Naive B cell (primary cell): ENCODE data around the gene MICALL1. TPM values are rescaled to one million over a fixed set of nuclear protein-coding genes. Genes with fewer than 3 reads are reported as not detected.

ENCODE experiments used
- ATAC-seq, 2 donors: fragments of 150-1000 bp; cut with Tn5 transposase; 2 replicates each; pipeline ENCODE4 v1.10.0; 2021; ENCODE audit warnings: low read depth in 2 of 2, mild to moderate bottlenecking in 2 of 2, moderate library complexity in 2 of 2
- DNase-seq: peaks from one replicate; pipeline ENCODE4 v3.0.0; 2022
- H3K27ac Mint-ChIP-seq, 6 donors: one replicate each; pipeline ENCODE4 v1.8.0; 2020 to 2022; ENCODE audit warnings: mild to moderate bottlenecking in 6 of 6, mixed read lengths in 6 of 6, moderate library complexity in 5 of 6, inconsistent platforms in 2 of 6
- H3K27me3 Mint-ChIP-seq, 3 donors: one replicate each; pipeline ENCODE4 v1.8.0; 2021 to 2022; ENCODE audit warnings: mixed read lengths in 3 of 3, mild to moderate bottlenecking in 1 of 3
- H3K36me3 Mint-ChIP-seq, 2 donors: one replicate each; pipeline ENCODE4 v1.8.0; 2020 to 2022; ENCODE audit warnings: mixed read lengths in 2 of 2, inconsistent platforms in 1 of 2, mild to moderate bottlenecking in 1 of 2
- H3K4me1 Mint-ChIP-seq, 3 donors: one replicate each; pipeline ENCODE4 v1.8.0; 2020 to 2022; ENCODE audit warnings: mixed read lengths in 3 of 3, inconsistent platforms in 1 of 3, mild to moderate bottlenecking in 1 of 3, moderate library complexity in 1 of 3
- H3K4me3 Mint-ChIP-seq, 8 donors: one replicate each; pipeline ENCODE4 v1.8.0; 2020 to 2022; ENCODE audit warnings: mild to moderate bottlenecking in 8 of 8, mixed read lengths in 8 of 8, moderate library complexity in 8 of 8, inconsistent platforms in 2 of 8
- H3K9me3 Mint-ChIP-seq, 7 donors: one replicate each; pipeline ENCODE4 v1.8.0; 2020 to 2022; ENCODE audit warnings: mixed read lengths in 7 of 7, mild to moderate bottlenecking in 5 of 7, inconsistent platforms in 2 of 7, moderate library complexity in 1 of 7
- polyA plus RNA-seq, 6 donors: library from polyadenylated mRNA; unstranded; fragments of 300-500 nt; fragmentation: Illumina TruSeq; gene quantifications; one replicate each; pipeline ENCODE4 v1.2.3, GENCODE V29; 2021; ENCODE audit warnings: low read depth in 6 of 6

Gene MICALL1
- polyA plus RNA-seq, 6 donors from 2014 or later, result 2.6 to 8.0 (median 3.1) TPM

- H3K4me1 Mint-ChIP-seq, result peaks cover 0 to 8% (median 0%) of the 10 kb centered on the region in 3 donors
- no peaks in the 10 kb centered on the region for H3K9me3 Mint-ChIP-seq
- no peak overlapping the region for H3K27ac Mint-ChIP-seq
- DNase-seq (no peak), ATAC-seq (no peak)
- H3K27me3 Mint-ChIP-seq, result no peaks in the 10 kb centered on the region
- peaks cover 0 to 7% of the 10 kb centered on the region in 2 donors for H3K36me3 Mint-ChIP-seq
- no peak overlapping the region for H3K4me3 Mint-ChIP-seq
Measured at GRCh38 chr22:37979782-37980181, 73.7 kb downstream of the MICALL1 start.

- no peak overlapping the region for H3K4me3 Mint-ChIP-seq
- no peak for ATAC-seq
- peak overlapping the region in 1 of 6 donors; percentile 70 for H3K27ac Mint-ChIP-seq
- DNase-seq, result no peak
- no peaks in the 10 kb centered on the region for H3K27me3 Mint-ChIP-seq
- H3K36me3 Mint-ChIP-seq, result no peaks in the 10 kb centered on the region
- peaks cover 0 to 6% (median 0%) of the 10 kb centered on the region in 3 donors for H3K4me1 Mint-ChIP-seq
- no peaks in the 10 kb centered on the region for H3K9me3 Mint-ChIP-seq
Measured at GRCh38 chr22:37981282-37982011, 75.3 kb downstream of the MICALL1 start.

DNA sequence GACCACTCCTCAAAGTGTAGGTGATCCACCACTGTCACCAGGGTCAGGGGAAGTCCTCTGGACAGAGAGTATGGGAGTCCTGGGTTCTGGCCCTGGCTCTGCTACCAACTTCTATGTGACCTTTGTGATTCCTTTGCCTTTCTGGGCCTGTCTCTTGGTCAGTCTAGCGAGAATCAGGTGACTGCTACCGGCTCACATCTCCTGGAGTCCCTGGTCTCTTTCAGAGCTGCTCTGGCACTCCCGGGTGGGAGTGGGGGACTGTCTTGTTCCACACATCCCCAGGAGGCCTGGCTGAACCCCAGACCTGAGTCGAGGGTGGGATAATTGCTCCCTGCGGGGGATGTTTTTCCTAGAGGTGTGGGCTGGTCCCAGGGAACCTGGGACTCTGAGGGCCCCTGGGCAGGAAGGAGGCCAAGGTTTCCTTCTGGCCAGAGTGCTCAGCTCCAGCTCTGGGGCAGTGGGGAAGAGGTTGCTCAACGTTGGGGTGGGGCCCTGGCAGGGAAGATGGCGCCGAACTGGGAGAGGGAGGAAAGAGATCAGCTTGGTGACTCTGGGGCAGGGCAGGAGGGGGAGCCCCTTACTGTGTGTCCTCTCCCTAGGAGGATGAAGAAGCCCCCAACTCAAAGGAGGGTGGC, 76.2 kb downstream of the MICALL1 start:
- H3K9me3 Mint-ChIP-seq, result no peaks in the 10 kb centered on the region
- peaks cover 0 to 6% (median 0%) of the 10 kb centered on the region in 3 donors for H3K4me1 Mint-ChIP-seq
- no peak for DNase-seq
- ATAC-seq, result no peak
- peak overlapping the region in 2 of 6 donors; percentile 53 to 86 for H3K27ac Mint-ChIP-seq
- no peaks in the 10 kb centered on the region for H3K36me3 Mint-ChIP-seq
- H3K27me3 Mint-ChIP-seq, result no peaks in the 10 kb centered on the region
- H3K4me3 Mint-ChIP-seq, result no peak overlapping the region

DNA sequence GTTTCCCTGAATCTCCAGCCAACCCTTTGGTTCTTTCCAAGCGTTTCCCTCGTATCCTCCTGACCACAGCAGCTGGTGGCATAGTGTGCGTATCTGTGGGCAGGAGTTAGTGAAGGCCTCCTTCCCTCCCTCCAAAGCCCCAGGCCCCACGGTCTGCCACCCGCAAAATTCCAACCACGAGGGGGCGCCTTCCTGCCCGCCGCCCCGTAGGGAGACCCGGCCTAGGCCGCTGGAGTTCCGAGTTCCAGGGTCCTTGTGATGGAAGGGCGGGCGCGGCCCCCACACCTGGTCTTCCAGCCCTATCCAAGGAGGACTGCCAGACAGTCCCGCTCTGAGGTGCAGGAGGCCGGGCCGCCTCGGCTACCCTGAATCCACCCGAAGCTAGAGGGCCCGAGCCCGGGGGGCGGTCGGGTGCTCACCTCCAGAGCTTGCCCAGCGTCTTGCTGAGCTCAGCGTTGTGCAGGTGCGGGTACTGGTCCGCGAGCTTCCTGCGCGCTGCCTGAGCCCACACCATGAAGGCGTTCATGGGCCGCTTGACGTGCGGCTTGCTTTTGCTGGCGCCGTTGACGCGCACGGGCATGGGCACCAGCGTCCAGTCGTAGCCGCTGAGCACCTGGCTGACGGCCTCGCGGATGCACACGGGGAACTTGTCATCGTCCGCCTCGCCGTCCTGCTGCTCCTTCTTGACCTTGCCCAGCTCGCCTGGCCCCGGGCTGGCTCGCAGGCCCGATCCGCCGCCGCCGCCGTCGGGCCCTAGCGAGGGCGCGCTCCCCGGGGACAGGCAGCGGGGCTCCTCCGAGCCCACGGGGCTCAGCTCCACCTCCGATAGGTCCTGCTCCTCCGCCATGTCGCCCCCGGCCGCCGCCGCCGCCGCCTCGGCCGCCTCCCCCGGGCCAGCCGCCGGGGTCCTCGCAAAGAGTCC, 77.1 kb downstream of the MICALL1 start:
- H3K4me1 Mint-ChIP-seq, result no peaks in the 10 kb centered on the region
- H3K36me3 Mint-ChIP-seq, result no peaks in the 10 kb centered on the region
- DNase-seq (no peak), ATAC-seq (no peak)
- H3K27me3 Mint-ChIP-seq, result no peaks in the 10 kb centered on the region
- H3K4me3 Mint-ChIP-seq, result no peak overlapping the region
- H3K9me3 Mint-ChIP-seq, result no peaks in the 10 kb centered on the region
- no peak overlapping the region for H3K27ac Mint-ChIP-seq

DNA sequence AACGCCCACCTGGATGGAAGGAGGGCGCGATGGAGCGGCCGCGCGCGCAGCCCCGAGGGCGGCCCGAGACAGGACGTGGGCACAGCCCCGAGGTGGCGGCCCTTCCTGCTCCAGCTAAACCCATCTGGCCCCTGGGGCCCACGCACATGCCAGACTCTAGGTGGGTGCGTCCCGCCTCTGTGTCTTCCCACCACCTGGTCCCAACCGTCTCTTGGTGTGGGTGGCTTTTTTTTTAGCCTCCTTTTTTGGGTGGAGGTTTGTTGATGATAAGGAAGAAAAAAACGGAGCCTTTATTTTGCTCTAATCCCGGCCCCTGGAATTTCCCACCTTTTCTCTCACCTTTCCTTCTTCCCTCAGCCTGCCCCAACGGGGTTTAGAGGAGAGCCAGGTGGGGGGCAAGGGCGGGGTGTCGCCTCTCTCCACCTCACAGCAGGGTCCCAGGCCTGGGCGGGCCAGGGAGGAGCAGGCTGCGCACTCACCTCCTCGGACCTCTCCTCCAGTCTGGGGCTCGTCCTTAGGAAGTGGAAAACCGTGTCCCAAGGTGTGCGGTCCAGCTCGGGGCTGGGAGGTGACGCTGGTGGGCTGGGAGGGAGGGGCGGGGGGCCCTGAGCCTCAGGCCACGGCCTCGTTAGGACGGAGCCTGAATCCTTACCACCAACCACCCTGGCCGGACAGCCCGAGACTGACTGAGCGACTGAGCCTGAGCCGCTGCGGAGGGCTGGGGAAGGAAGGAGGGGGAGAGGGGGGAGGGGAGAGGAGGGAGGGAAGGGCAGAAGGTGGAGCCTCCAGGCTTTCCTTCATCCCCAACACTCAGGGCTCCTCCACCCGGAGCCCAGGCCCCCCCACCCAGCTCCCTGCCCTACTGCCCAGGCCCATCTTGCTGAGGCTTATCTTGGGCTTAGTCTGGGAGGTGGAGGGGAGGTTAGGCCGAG, 78.0 kb downstream of the MICALL1 start, which contains the start of gene SOX10:
TSS of gene SOX10 (minus strand) at position 696 of the 932 bp plus-strand sequence. CDS start 771 bp downstream, outside the sequence.
- no peak for ATAC-seq
- Mint-ChIP-seq H3K36me3 (no peaks in the 10 kb centered on the region), H3K27ac (peak within 1 kb of the TSS in 2 of 6 donors; percentile 47 to 86), H3K4me3 (no peak within 1 kb of the TSS), H3K9me3 (no peaks in the 10 kb centered on the region), H3K27me3 (no peaks in the 10 kb centered on the region), H3K4me1 (no peaks in the 10 kb centered on the region)
- DNase-seq, result no peak

DNA sequence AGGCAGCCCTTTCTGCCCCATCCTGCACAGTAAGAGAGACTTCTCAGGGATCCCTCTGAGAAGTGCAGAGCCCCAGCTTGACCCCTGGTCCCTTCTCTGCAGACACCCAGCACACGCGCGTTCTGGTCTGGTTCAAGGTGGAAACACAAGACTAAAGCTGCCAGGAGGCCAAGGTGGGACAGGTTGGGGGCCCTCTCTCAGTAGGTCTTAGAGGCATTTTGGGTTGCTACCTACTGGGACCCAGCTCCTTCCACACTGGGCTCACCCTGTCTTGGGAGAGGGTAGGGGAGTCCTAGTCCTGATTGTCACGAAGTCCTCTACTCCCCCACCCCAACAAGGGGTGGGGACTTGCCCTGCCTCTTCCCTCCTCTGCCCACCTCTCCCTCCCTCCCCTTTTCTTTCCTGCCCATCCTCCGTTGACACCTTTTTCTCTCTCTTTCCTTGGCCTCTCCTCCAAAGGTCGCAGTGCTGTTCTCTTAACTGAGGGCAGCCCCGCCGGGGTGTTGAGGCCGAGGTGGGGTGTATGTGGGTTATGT, 79.0 kb downstream of the MICALL1 start:
- Mint-ChIP-seq H3K27me3 (no peaks in the 10 kb centered on the region), H3K27ac (peak overlapping the region in 2 of 6 donors; percentile 47 to 86), H3K36me3 (no peaks in the 10 kb centered on the region), H3K4me1 (no peaks in the 10 kb centered on the region), H3K4me3 (no peak overlapping the region), H3K9me3 (no peaks in the 10 kb centered on the region)
- DNase-seq, result no peak
- no peak for ATAC-seq

DNA sequence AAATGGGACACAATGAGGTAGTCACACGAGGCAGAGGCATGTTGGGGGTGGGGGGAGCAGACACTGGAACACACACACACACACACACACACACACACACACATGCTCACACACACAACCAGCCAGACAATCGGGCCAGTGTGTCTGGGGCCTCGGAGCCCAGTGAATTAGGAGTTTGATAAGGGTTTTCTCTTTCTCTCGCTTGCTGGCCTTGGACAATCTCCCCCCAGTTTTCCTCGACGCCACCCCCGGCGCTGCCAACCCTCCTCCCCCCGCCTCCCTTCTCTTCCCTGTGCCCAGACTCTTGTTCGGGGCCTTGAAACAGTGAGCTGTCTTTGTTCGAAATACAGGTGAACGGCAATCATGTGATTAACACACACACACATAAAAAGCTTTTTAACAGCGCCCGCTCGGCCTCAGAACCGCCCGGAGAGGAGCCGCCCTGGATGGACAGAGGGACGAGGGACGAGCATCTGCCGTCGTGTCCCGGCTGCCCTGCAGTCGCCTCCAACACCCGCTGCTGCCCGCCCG, 79.7 kb downstream of the MICALL1 start:
- ATAC-seq (no peak), DNase-seq (no peak)
- H3K36me3 Mint-ChIP-seq, result no peaks in the 10 kb centered on the region
- H3K27ac Mint-ChIP-seq, result no peak overlapping the region
- no peaks in the 10 kb centered on the region for H3K9me3 Mint-ChIP-seq
- no peak overlapping the region for H3K4me3 Mint-ChIP-seq
- no peaks in the 10 kb centered on the region for H3K27me3 Mint-ChIP-seq
- H3K4me1 Mint-ChIP-seq, result no peaks in the 10 kb centered on the region

DNA sequence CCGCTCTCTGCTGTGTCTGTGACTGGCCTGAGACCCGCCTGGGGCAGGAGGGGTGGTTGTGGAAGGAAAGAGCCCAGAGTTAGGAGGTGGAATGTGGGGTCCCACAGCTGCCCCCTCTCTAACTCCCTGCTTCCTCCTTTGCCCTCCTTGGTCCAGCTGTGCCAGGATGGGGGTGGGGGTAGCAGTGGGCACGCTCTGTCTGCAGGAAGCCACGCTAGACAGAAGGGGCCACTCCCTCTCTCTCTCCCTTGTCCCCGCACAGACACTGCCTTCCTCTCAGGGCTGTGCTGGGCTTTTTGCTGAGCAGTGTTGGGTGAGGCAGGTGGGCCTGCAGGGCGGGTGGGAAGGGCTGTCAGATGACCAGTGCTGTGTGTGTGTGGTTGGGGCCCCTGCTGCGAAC, 80.3 kb downstream of the MICALL1 start:
- Mint-ChIP-seq H3K36me3 (no peaks in the 10 kb centered on the region), H3K27me3 (no peaks in the 10 kb centered on the region), H3K9me3 (no peaks in the 10 kb centered on the region), H3K27ac (no peak overlapping the region), H3K4me1 (no peaks in the 10 kb centered on the region), H3K4me3 (no peak overlapping the region)
- no peak for ATAC-seq
- DNase-seq, result no peak

DNA sequence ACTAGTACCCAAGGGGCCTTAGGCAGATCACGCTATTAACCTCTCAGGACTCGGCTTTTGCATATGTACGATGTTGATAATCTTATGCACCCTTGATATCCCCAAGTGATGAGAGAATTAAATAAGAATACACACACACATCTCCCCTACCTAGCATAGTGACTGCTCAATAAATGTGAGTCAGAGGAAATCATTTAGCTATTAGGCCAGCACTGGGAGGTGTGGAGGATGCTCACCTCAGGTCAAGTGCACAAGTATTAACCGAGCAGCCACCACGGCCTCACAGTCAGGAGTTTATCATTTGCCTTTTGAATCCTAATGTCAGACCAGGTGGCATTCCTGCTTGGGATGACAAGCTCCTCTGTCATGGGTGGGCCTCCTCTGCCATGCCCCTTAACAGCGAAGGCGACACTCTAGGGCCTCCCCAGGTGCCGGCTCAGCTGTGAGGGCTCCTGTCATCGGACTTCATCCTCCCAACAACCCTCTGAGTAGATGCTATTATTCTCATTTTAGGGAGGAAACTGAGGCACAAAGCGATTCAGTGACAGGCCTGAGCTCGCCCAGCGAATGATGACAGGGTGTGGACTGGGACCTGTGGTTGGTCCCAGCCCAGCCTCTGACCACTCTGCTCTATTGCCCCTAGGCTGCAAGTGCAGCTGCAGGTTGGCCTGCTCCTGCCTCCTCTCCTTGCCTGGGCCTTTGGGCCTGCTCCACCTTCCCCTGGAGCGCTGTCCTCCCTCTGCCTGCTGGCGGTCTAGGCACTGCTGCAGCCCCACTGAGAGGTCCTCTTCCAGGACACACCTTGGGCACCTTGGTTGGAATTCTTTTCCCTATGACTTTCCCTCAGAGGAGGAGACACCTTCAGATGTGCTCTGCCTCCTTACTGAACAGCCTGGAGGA, 83.3 kb downstream of the MICALL1 start:
- no peak overlapping the region for H3K4me3 Mint-ChIP-seq
- ATAC-seq (no peak), DNase-seq (no peak)
- H3K27ac Mint-ChIP-seq, result peak overlapping the region in 1 of 6 donors; percentile 32
- peaks cover 0 to 2% (median 0%) of the 10 kb centered on the region in 3 donors for H3K4me1 Mint-ChIP-seq
- no peaks in the 10 kb centered on the region for H3K27me3 Mint-ChIP-seq
- no peaks in the 10 kb centered on the region for H3K9me3 Mint-ChIP-seq
- H3K36me3 Mint-ChIP-seq, result no peaks in the 10 kb centered on the region

GRCh38 chr22:37990301-37990700, 84.2 kb downstream of the MICALL1 start:
- H3K36me3 Mint-ChIP-seq, result no peaks in the 10 kb centered on the region
- ATAC-seq, result no peak
- no peaks in the 10 kb centered on the region for H3K27me3 Mint-ChIP-seq
- peak overlapping the region in 1 of 6 donors; percentile 73 for H3K27ac Mint-ChIP-seq
- DNase-seq, result no peak
- H3K4me3 Mint-ChIP-seq, result no peak overlapping the region
- peaks cover 1 to 8% (median 4%) of the 10 kb centered on the region in 3 donors for H3K4me1 Mint-ChIP-seq
- H3K9me3 Mint-ChIP-seq, result no peaks in the 10 kb centered on the region

DNA sequence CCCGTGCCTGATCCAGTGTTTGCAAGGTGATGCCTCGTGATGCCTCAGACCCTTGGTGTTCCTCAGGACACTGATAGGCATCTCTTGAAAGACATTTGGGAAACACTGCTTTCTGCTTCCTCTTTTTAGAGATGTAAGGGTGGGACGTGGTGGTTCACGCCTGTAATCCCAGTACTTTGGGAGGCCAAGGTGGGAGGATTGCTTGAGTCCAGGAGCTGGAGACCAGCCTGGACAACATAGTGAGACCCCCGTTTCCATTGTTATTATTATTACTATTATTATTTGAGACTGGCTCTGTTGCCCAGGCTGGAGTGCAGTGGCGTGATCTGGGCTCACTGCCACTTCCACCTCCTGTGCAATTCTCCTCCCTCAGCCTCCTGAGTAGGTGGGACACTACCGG, 84.8 kb downstream of the MICALL1 start:
- Mint-ChIP-seq H3K4me1 (peaks cover 7 to 13% (median 10%) of the 10 kb centered on the region in 3 donors), H3K27ac (no peak overlapping the region), H3K4me3 (no peak overlapping the region), H3K9me3 (no peaks in the 10 kb centered on the region), H3K27me3 (no peaks in the 10 kb centered on the region), H3K36me3 (no peaks in the 10 kb centered on the region)
- DNase-seq (no peak), ATAC-seq (no peak)
